H9 (cell line): Measurements from ENCODE around the gene DMAP1. TPM values are rescaled to one million over a fixed set of nuclear protein-coding genes. Genes with fewer than 3 reads are reported as not detected.

ENCODE experiments used
- DNase-seq: peaks from one replicate; pipeline ENCODE4 v3.0.0-alpha.2; 2017
- H2AFZ ChIP-seq: one replicate; pipeline ENCODE4 v1.6.1; 2013; ENCODE audit warnings: mild to moderate bottlenecking, low read length, control low read depth, moderate library complexity
- H2AK5ac ChIP-seq: 2 replicates; pipeline ENCODE4 v1.6.1; 2013; ENCODE audit warnings: low read length, control low read depth, mixed read lengths; ENCODE audit not compliant: insufficient read length
- H2BK120ac ChIP-seq: one replicate; pipeline ENCODE4 v1.6.1; 2013; ENCODE audit warnings: low read depth, mild to moderate bottlenecking, low read length, control low read depth, inconsistent platforms; ENCODE audit not compliant: poor library complexity, severe bottlenecking
- H2BK12ac ChIP-seq: 2 replicates; pipeline ENCODE4 v1.6.1; 2013; ENCODE audit warnings: low read length, control low read depth, mixed read lengths, low read depth; ENCODE audit not compliant: insufficient read length
- H2BK15ac ChIP-seq: 2 replicates; pipeline ENCODE4 v1.6.1; 2013; ENCODE audit warnings: low read depth, low read length, control low read depth
- H2BK20ac ChIP-seq: one replicate; pipeline ENCODE4 v1.6.1; 2013; ENCODE audit warnings: low read depth, mild to moderate bottlenecking, low read length, control low read depth, inconsistent platforms; ENCODE audit not compliant: poor library complexity, severe bottlenecking
- H2BK5ac ChIP-seq: 2 replicates; pipeline ENCODE4 v1.6.1; 2013; ENCODE audit warnings: low read length, control low read depth, mixed read lengths; ENCODE audit not compliant: insufficient read length
- H3K14ac ChIP-seq: 2 replicates; pipeline ENCODE4 v1.6.1; 2013; ENCODE audit warnings: low read length, control low read depth; ENCODE audit not compliant: insufficient read depth
- H3K18ac ChIP-seq: 2 replicates; pipeline ENCODE4 v1.6.1; 2013; ENCODE audit warnings: low read depth, mild to moderate bottlenecking, mixed read lengths, low read length, control low read depth; ENCODE audit not compliant: insufficient read length
- H3K23ac ChIP-seq: 2 replicates; pipeline ENCODE4 v1.6.1; 2013; ENCODE audit warnings: low read length, control low read depth, mixed read lengths, low read depth; ENCODE audit not compliant: insufficient read length
- H3K23me2 ChIP-seq: 2 replicates; pipeline ENCODE4 v1.6.1; 2013; ENCODE audit warnings: low read depth, mild to moderate bottlenecking, mixed read lengths, low read length, control low read depth; ENCODE audit not compliant: insufficient read length, poor library complexity, severe bottlenecking
- H3K27ac ChIP-seq: 2 replicates; pipeline ENCODE4 v1.5.1; 2013; ENCODE audit warnings: low read length, control low read depth, mixed read lengths, low read depth; ENCODE audit not compliant: insufficient read length
- H3K27me3 ChIP-seq: 2 replicates; pipeline ENCODE4 v1.6.1; 2013; ENCODE audit warnings: low read length, control low read depth, inconsistent platforms; ENCODE audit not compliant: insufficient read depth
- H3K4ac ChIP-seq: 2 replicates; pipeline ENCODE4 v1.6.1; 2013; ENCODE audit warnings: low read depth, mild to moderate bottlenecking, control low read depth, inconsistent platforms, low read length, moderate library complexity
- H3K4me1 ChIP-seq: 2 replicates; pipeline ENCODE4 v1.6.1; 2013; ENCODE audit warnings: low read length, control low read depth, inconsistent platforms; ENCODE audit not compliant: insufficient read depth
- H3K4me2 ChIP-seq: 2 replicates; pipeline ENCODE4 v1.6.1; 2013; ENCODE audit warnings: low read length, control low read depth, mixed read lengths; ENCODE audit not compliant: insufficient read length, insufficient read depth
- H3K56ac ChIP-seq: 2 replicates; pipeline ENCODE4 v1.6.1; 2013; ENCODE audit warnings: low read depth, mild to moderate bottlenecking, mixed read lengths, low read length, control low read depth; ENCODE audit not compliant: insufficient read length
- H3K79me1 ChIP-seq: 2 replicates; pipeline ENCODE4 v1.6.1; 2013; ENCODE audit warnings: low read depth, mild to moderate bottlenecking, moderate library complexity, low read length, control low read depth, inconsistent platforms; ENCODE audit not compliant: insufficient read depth, poor library complexity, severe bottlenecking
- H3K79me2 ChIP-seq: 2 replicates; pipeline ENCODE4 v1.6.1; 2013; ENCODE audit warnings: low read length, control low read depth, inconsistent platforms; ENCODE audit not compliant: insufficient read depth
- H3K9ac ChIP-seq: 2 replicates; pipeline ENCODE4 v1.6.1; 2013; ENCODE audit warnings: low read length, control low read depth, mixed read lengths; ENCODE audit not compliant: insufficient read length; ENCODE audit errors: extremely low read depth
- H3K9me3 ChIP-seq: one replicate; pipeline ENCODE4 v1.6.1; 2013; ENCODE audit warnings: low read depth, low read length, inconsistent platforms; ENCODE audit not compliant: control insufficient read depth
- H3T11ph ChIP-seq: one replicate; pipeline ENCODE4 v1.6.1; 2013; ENCODE audit warnings: mild to moderate bottlenecking, low read length, control low read depth, inconsistent platforms
- H4K20me1 ChIP-seq: one replicate; pipeline ENCODE4 v1.6.1; 2013; ENCODE audit not compliant: control insufficient read depth, insufficient read length, insufficient read depth
- H4K5ac ChIP-seq: 2 replicates; pipeline ENCODE4 v1.6.1; 2013; ENCODE audit warnings: low read depth, mild to moderate bottlenecking, mixed read lengths, low read length, control low read depth; ENCODE audit not compliant: insufficient read length
- H4K8ac ChIP-seq: replicated peaks from 2 replicates; pipeline ENCODE4 v1.6.1; 2013; ENCODE audit warnings: low read length, control low read depth, mixed read lengths, low read depth; ENCODE audit not compliant: insufficient read length
- H4K91ac ChIP-seq: 2 replicates; pipeline ENCODE4 v1.6.1; 2013; ENCODE audit warnings: low read depth, mild to moderate bottlenecking, moderate library complexity, mixed read lengths, low read length, control low read depth; ENCODE audit not compliant: insufficient read length
- H3K27ac Mint-ChIP-seq, 3 experiments: 2 replicates in 2 of 3; 3 replicates in 1 of 3; pipeline ENCODE4 v1.8.0; 2020 to 2021; ENCODE audit warnings: mixed read lengths in 3 of 3, mild to moderate bottlenecking in 1 of 3, moderate library complexity in 1 of 3
- H3K27me3 Mint-ChIP-seq: 2 replicates; pipeline ENCODE4 v1.8.0; 2021; ENCODE audit warnings: low read depth, mild to moderate bottlenecking, moderate library complexity, mixed read lengths
- H3K36me3 Mint-ChIP-seq, 3 experiments: 2 replicates in 2 of 3; 3 replicates in 1 of 3; pipeline ENCODE4 v1.8.0; 2020 to 2021; ENCODE audit warnings: low read depth in 3 of 3, mixed read lengths in 3 of 3; ENCODE audit not compliant: insufficient read depth in 1 of 3
- H3K4me1 Mint-ChIP-seq, 2 experiments: 2 replicates each; pipeline ENCODE4 v1.8.0; 2020; ENCODE audit warnings: mixed read lengths in 2 of 2
- H3K4me3 Mint-ChIP-seq, 2 experiments: 2 replicates in 1 of 2; 3 replicates in 1 of 2; pipeline ENCODE4 v1.8.0; 2020 to 2021; ENCODE audit warnings: mild to moderate bottlenecking in 2 of 2, mixed read lengths in 2 of 2, moderate library complexity in 1 of 2
- H3K9me3 Mint-ChIP-seq, 2 experiments: 2 replicates in 1 of 2; 3 replicates in 1 of 2; pipeline ENCODE4 v1.8.0; 2020; ENCODE audit warnings: mild to moderate bottlenecking in 2 of 2, mixed read lengths in 2 of 2, moderate library complexity in 1 of 2
- WGBS: extraction: QIAGEN DNeasy Blood & Tissue Kit; methylation state at CpG from one replicate; pipeline ENCODE4 v1.1.7; 2013; ENCODE audit warnings: missing lambda C conversion rate, low lambda C conversion rate, mixed read lengths; ENCODE audit not compliant: insufficient read length; ENCODE audit errors: extremely low coverage; 5-methylcytosine and 5-hydroxymethylcytosine counted together
- total RNA-seq: library from RNA; stranded (reverse); gene quantifications from 2 replicates; pipeline ENCODE4 v1.2.1, GENCODE V29; 2021
- TF ChIP-seq, protein P1 (sequence below): fragments of 200-600 bp; sonication (generic); conservative IDR thresholded peaks from 3 replicates; pipeline ENCODE4 v1.8.0; 2021; ENCODE audit warnings: antibody characterized with exemption, mild to moderate bottlenecking

DMAP1 gene
- total RNA-seq, 1 experiment from 2014 or later = 55.3 TPM

DNA sequence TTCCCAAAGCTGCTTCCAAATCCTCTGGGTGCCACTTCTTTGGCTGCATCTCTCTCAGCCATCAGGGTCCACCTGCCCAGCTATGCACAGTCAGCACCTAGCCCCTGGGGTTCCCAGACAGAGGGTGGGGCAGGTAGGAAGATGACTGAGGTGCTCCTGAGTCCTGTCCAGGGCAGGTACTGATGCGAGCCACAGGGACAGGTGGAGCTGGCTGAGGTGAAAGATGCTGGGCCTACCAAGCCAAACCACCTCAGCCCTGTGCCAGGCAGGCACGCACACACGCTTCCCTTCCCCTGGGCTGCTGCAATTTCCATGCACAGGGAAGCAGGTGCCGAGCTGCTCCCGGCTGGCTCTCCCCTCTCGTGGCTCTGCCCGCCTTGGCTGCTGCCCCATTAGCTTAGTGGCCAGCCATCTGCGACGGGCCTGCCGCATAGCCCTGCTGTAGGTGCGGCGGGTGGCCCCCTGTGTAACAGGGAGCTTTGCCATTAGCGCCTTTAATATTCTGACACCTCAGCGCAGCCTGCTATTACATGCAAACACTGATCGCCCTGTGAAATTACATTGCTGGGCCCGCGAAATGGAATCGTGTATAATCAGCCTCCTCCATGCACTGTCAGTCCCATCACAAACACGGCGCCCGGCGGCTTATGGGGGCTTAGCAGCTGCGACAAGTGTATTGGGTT, 38.9 kb downstream of the DMAP1 start:
- no peak overlapping the region for H3K9ac ChIP-seq
- no CpG with 5 or more reads among the region's 23 CpGs for WGBS

More for the DNA sequence above, 38.9 kb downstream of the DMAP1 start:
- H3K4me3 Mint-ChIP-seq = no peak overlapping the region
- no peak overlapping the region for H2BK12ac ChIP-seq
- no peak overlapping the region for H3K4me2 ChIP-seq
- H3K27me3 Mint-ChIP-seq = no peaks in the 10 kb centered on the region
- H4K91ac ChIP-seq = no peak overlapping the region
- H4K20me1 ChIP-seq = no peaks in the 10 kb centered on the region
- H3K9me3 Mint-ChIP-seq = no peaks in the 10 kb centered on the region
- no peaks in the 10 kb centered on the region for H3K79me1 ChIP-seq
- H3K9me3 ChIP-seq = no peaks in the 10 kb centered on the region
- no peak overlapping the region for H3K14ac ChIP-seq
- no peaks in the 10 kb centered on the region for H3K23me2 ChIP-seq
- H2AFZ ChIP-seq = no peak overlapping the region
- no peak overlapping the region for H2BK15ac ChIP-seq
- H2AK5ac ChIP-seq = no peak overlapping the region
- no peak overlapping the region for H3K27ac Mint-ChIP-seq
- no peak overlapping the region for H3K56ac ChIP-seq
- H2BK120ac ChIP-seq = no peak overlapping the region
- TF ChIP-seq, protein P1, sequence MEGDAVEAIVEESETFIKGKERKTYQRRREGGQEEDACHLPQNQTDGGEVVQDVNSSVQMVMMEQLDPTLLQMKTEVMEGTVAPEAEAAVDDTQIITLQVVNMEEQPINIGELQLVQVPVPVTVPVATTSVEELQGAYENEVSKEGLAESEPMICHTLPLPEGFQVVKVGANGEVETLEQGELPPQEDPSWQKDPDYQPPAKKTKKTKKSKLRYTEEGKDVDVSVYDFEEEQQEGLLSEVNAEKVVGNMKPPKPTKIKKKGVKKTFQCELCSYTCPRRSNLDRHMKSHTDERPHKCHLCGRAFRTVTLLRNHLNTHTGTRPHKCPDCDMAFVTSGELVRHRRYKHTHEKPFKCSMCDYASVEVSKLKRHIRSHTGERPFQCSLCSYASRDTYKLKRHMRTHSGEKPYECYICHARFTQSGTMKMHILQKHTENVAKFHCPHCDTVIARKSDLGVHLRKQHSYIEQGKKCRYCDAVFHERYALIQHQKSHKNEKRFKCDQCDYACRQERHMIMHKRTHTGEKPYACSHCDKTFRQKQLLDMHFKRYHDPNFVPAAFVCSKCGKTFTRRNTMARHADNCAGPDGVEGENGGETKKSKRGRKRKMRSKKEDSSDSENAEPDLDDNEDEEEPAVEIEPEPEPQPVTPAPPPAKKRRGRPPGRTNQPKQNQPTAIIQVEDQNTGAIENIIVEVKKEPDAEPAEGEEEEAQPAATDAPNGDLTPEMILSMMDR = no peak
- no peak overlapping the region for H3K23ac ChIP-seq
- H4K5ac ChIP-seq = no peak overlapping the region
- H2BK20ac ChIP-seq = no peak overlapping the region
- H3K79me2 ChIP-seq = no peaks in the 10 kb centered on the region; the same call in 1 of the 2 replicates
- H3T11ph ChIP-seq = no peak overlapping the region
- H3K36me3 Mint-ChIP-seq = peaks cover 0 to 5% (median 2%) of the 10 kb centered on the region in 3 experiments; a peak in 3 of 7 replicates
- no peak overlapping the region for H3K18ac ChIP-seq
- no peaks in the 10 kb centered on the region for H3K4me1 ChIP-seq
- DNase-seq = no peak
- no peaks in the 10 kb centered on the region for H3K27me3 ChIP-seq
- H2BK5ac ChIP-seq = no peak overlapping the region
- no peak overlapping the region for H3K27ac ChIP-seq
- peaks cover 11 to 18% of the 10 kb centered on the region in 2 experiments for H3K4me1 Mint-ChIP-seq
- no peak overlapping the region for H4K8ac ChIP-seq
- no peak overlapping the region for H3K4ac ChIP-seq
